Glomerular visceral epithelial cell (primary cell): ENCODE measurements around the gene CERS4.
"Not testable (repeated sequence)": the region's sequence is repeated elsewhere in the genome, so short reads cannot be mapped to it uniquely, and the experiment has no call there.

Experiments used
- DNase-seq: peaks from one replicate; pipeline ENCODE4 v3.0.0-alpha.2; 2016; ENCODE audit errors: extremely low spot score

Gene CERS4, protein sequence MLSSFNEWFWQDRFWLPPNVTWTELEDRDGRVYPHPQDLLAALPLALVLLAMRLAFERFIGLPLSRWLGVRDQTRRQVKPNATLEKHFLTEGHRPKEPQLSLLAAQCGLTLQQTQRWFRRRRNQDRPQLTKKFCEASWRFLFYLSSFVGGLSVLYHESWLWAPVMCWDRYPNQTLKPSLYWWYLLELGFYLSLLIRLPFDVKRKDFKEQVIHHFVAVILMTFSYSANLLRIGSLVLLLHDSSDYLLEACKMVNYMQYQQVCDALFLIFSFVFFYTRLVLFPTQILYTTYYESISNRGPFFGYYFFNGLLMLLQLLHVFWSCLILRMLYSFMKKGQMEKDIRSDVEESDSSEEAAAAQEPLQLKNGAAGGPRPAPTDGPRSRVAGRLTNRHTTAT

DNA sequence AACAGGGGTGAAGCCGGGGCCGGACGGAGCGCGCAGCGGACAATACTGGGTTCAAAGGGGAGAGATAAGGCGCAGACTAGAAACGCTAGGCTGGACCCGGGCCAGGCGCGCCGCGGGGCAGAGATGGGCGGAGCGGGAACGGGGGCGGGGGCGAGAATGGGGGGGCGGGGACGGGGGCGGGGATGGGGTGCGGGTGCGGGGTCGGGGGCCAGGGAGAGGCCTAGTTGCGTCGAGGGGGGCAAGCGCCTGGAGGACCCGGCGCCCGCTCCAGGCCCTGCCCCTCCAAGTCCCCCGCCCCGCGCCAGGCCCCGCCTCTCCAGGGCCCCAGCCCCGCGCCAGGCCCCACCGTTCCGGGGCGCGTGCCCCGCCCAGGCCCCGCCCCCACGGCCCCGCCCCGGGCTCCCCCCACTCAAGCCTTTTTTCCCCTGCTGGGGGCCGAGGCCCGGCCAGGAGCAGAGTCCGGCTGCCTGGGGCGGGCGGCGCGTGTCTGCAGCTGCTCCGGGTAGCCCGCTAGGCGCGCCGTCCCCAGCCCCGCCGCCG is at the start of gene CERS4:
CERS4 (plus strand) TSS at position 449 of the 540 bp plus-strand sequence. CDS start 41,707 bp downstream, outside the sequence.
- DNase-seq: peak; percentile 75

DNA sequence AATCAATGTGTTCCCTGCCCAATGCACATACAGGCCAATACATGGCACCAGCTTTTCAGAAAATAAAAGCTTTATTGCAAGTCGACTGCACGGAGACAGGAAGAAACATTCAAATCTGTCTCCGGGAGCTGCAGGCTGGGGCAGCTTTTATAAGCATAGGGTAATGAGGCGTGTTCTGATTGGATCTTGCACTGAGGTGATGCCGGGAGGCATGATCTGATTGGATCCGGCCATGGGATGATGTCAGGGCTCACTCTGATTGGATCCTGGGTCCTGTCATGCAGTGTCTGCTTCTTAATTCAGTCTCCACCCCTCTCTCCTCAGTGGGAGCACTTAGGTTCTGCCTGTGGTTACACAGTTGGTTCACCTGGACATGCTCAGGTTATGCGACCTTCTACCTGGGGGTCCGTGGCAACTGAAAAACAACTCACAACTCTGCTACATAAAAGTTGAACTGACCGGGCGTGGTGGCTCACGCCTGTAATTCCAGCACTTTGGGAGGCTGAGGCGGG is 48.0 kb upstream of the CERS4 start:
- DNase-seq: peak; percentile 15

DNA sequence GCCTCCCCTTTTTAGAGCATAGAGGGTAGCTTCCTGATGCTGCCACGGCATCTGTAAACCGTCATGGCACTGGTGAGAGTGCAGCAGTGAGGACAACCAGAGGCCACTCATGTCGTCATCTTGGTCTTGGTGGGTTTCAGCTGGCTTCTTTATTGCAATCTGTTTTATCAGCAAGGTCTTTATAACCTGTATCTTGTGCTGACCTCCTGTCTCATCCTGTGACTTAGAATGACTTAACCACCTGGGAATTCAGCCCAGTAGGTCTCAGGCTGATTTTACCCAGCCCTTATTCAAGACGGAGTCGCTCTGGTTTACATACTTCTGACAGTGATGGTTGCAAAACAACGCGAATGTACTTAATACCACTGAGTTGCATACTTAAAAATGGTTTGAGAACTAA is 45.4 kb upstream of the CERS4 start:
- DNase-seq: no peak

GRCh38 chr19:8167985-8168384 is 41.2 kb upstream of the CERS4 start:
- DNase-seq: no peak

DNA sequence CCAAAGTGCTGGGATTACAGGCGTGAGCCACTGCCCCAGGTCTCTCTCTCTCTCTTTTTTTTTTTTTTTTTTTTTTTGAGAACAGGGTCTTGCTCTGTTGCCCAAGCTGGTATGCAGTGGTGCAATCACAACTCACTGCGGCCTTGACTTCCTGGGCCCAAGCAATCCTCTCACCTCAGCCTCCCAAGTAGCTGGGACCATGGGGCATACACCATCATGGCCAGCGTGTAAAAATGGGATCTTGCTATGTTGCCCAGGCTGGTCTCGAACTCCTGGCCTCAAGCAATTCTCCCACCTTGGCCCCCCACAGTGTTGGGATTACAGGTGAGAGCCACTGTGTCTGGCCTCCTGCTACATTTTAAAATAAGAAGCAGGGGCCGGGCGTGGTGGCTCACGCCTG is 40.6 kb upstream of the CERS4 start:
- no peak for DNase-seq

- DNase-seq: peak; percentile 88
Measured at GRCh38 chr19:8174706-8175105, 34.5 kb upstream of the CERS4 start.

DNA sequence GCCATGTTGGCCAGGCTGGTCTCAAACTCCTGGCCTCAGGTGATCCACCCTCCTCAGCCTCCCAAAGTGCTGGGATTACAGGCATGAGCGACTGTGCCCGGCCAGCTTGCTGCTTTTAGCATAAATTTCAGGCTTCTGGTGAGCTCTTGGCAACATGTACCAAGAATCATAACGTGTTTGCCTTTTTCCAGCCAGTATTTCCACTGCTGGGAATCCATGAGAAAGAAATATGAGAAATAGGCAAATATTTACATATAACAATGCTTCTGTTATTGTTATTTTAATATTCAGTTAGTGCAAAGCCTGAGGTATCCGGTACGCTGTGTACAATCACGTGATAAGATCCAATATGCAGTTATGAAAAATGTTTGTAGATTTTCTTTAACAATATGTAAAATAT is 29.2 kb upstream of the CERS4 start:
- no peak for DNase-seq

DNA sequence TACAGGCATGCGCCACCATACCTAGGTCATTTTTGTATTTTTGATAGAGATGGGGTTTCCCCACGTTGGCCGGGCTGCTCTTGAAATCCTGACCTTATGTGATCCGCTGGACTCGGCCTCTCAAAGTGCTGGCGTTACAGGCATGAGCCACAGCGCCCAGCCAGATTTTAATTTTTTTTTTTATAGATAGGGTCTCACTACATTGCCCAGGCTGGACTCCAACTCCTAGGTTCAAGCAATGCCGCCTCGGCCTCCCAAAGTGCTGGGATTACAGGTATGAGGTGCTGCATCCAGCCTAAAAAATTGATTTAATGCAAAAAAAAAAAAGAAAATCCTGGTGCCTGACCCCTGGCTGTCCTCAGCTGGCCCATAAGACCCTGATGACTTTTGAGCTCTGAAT is 24.9 kb upstream of the CERS4 start:
- DNase-seq: no peak

DNA sequence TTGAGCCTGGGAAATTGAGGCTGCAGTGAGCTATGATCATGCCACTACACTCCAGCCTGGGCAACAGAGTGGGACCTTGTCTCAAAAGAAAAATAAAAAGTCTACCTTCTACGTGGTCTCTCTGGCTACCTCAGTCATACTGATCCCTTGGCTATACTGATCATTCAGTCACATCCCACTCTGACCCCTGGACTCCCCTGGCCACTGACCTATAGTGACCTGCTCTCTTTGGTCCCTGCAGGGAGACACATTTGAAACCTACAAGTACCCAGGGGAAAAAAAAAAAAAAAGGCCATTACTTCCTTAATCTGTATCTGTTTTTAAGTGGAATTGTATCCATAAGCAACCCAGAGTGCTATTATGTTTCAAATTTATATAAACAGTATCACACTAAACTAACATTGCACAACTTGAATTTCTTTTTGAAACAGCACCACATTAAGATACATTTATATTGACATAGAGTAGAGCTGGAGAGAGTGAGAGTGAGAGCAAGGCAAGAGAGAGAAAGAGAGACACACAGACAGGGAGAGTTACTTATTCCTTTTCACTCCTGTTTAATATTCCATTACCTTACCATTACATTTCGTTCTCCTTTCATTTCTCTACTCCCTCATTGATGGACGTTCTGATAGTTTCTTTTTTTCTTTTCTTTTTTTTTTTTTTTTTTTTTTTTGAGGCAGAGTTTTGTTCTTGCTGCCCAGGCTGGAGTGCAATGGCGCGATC is 23.7 kb upstream of the CERS4 start:
- no peak for DNase-seq

- DNase-seq: no peak
Measured at GRCh38 chr19:8192221-8192820, 16.8 kb upstream of the CERS4 start.

DNA sequence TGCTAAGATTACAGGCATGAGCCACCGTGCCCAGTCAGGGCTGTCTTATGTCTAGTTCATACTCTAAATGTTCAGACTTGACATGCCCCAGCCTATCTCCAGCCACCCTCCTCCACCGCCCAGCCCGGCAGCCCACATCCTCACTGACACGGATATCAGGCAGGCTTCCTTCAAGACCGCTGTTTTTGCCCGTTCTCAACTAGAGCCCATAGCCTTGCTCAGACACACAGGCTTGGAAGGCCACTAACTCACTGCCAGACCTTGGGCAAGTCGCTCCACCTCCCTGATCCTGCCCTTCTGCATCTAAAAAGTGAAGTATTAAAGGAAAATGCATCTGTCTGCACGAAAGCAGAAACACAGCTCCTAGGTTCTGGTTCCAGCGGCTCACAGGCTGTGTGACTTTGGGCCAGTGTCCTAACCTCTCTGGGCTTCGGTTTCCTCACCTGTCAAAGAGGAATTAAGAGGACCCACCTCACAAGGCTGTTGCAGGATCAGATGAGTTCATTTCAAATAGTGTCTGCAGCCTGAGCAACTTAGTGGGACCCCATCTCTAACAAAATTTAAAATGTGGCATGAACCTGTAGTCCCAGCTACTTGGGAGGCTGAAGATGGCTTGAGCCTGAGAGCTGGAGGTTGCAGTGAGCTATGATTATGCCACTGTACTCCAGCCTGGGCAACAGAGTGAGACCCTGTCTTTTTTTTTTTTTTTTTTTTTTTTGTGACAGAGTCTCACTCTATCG is 14.5 kb upstream of the CERS4 start:
- no peak for DNase-seq

- DNase-seq: no peak
Measured at GRCh38 chr19:8196271-8196927, 12.8 kb upstream of the CERS4 start.

DNA sequence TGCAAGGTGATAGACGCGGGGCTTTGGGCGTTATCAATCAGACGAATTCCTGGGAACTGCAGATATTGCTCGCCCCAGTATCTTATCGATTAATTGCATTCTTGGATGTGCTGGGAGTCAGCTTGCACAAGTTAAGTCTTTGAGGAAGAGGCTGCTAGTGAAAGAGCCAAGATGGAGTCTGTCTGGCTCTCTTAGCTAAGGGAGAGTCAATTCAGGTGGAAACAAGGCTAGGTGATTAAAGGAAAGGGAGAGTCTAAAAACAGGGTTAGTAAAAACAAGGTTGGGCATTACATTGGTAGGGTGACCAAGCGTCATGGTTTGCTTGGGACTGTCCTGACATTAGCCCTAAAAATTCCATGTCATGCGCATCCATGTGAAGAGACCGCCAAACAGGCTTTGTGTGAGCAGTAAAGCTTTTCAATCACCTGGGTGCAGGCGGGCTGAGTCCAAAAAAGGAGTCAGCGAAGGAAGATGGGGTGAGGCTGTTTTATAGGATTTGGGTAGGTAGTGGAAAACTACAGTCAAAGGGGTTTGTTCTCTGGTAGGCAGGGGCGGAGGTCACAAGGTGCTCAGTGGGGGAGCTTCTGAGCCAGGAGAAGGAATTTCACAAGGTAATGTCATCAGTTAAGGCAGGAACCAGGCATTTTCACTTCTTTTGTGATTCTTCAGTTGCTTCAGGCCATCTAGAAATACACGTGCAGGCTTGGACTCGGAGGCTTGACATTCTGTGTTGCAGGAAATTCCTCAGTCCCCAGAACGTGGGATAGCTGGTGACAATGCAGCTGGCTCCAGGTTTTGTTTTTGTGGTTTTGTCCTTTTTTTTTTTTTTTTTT is 5.7 kb upstream of the CERS4 start:
- DNase-seq: not testable (repeated sequence)

DNA sequence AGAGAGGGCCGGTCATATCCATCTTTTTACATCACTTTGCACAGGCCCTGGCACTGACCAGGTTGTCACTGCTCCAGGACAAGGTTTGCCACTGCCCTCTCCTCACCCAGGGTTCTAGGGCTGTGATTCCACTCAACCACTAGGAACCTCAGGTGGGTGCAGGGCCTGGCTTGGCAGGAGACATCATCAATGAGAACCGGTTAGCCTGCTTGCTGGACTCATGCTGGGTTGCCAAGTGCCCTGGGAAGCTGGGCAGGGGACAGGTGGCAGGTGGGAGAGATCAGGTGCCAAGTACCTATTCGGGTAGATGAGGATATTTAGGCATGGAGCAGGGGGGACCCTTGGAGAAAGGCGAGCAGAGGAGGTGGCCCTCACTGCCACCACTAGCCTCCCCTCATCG is 4.2 kb upstream of the CERS4 start:
- no peak for DNase-seq

DNA sequence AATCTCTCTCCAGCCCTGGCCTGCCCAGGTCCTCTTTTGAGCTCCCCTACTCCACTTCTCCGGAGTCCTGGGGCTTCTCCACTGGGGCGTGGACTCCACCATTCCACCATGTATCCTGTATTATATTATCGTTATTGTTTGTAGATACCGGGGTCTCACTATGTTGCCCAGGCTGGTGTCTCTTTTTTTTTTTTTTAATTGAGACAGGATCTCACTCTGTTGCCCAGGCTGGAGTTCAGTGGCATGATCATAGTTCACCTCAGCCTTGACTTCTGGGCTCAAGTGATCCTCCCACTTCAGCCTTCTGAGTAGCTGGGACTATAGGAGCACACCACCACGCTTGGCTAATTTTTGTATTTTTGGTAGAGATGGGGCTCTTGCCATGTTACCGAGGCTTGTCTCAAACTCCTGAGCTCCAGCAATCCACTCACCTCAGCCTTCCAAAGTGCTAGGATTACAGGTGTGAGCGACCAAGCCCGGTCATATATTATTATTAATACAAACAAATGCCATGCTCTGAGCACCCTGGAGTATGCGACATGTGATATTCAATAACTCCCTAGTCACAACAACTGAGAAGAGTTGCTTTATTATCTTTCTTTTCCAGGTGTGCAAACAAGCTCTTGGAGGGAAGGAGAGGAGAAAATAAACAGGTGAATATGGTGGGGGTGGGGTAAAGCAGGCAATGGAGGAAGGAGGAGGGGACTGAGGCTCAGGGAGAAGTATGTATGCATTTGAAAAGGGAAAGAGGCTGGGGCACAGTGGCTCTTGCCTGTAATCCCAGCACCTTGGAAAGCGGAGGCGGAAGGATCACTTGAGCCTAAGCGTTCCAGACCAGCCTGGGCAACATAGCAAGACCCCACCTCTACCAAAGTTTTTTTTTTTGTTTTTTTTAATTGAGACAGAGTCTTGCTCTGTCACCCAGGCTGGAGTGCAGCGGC is 2.8 kb upstream of the CERS4 start:
- DNase-seq: no peak

DNA sequence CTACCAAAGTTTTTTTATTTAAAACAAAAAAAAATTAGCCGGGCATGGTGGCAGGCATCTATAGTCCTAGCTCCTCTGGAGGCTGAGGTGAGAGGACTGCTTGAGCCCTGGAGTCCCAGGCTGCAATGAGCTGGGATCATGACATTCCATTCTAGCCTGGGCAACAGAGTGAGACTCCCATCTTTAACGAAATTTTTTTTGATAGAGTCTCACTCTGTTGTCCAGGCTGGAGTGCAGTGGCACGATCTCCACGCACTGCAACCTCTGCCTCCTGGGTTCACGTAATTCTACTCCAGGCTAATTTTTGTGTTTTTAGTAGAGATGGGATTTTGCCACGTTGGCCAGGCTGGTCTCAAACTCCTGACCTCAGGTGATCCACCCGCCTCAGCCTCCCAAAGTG is 1.8 kb upstream of the CERS4 start:
- DNase-seq: not testable (repeated sequence)

- DNase-seq: no peak
Measured at GRCh38 chr19:8208119-8208921, 850 bp upstream of the CERS4 start.
